Smooth muscle cell (in vitro differentiated cells): ENCODE results near the gene BRWD1. TPM values are rescaled to one million over a fixed set of nuclear protein-coding genes. Genes with fewer than 3 reads are reported as not detected.

Experiments
- DNase-seq: peaks from one replicate; lab custom pipeline; 2025; ENCODE audit not compliant: unreplicated experiment; lab: John Stamatoyannopoulos, UW
- H2AFZ ChIP-seq: fragments of 200-600 bp; sonication (generic); 2 replicates; pipeline ENCODE4 v1.6.0; 2016; ENCODE audit warnings: antibody characterized with exemption, low read depth, mild to moderate bottlenecking
- H3F3A ChIP-seq: fragments of 200-600 bp; sonication (generic); 2 replicates; pipeline ENCODE4 v1.6.0; 2017; ENCODE audit warnings: antibody characterized with exemption, low read depth
- H3K27ac ChIP-seq: fragments of 200-600 bp; sonication (generic); 2 replicates; pipeline ENCODE4 v1.5.1; 2016; ENCODE audit warnings: low read depth, mild to moderate bottlenecking
- H3K27me3 ChIP-seq: fragments of 200-600 bp; sonication (generic); 2 replicates; pipeline ENCODE4 v1.6.1; 2016; ENCODE audit warnings: low read depth, mild to moderate bottlenecking
- H3K36me3 ChIP-seq: fragments of 200-600 bp; sonication (generic); 2 replicates; pipeline ENCODE4 v1.5.1; 2016; ENCODE audit warnings: low read depth
- H3K4me1 ChIP-seq: fragments of 200-600 bp; sonication (generic); 2 replicates; pipeline ENCODE4 v1.5.1; 2016; ENCODE audit warnings: low read depth
- H3K4me2 ChIP-seq: fragments of 200-600 bp; sonication (generic); 2 replicates; pipeline ENCODE4 v1.6.0; 2016; ENCODE audit warnings: mild to moderate bottlenecking
- H3K4me3 ChIP-seq: fragments of 200-600 bp; sonication (generic); 2 replicates; pipeline ENCODE4 v1.5.1; 2016; ENCODE audit warnings: mild to moderate bottlenecking
- H3K79me2 ChIP-seq: fragments of 200-600 bp; sonication (generic); 2 replicates; pipeline ENCODE4 v1.6.0; 2016; ENCODE audit warnings: low read depth, mild to moderate bottlenecking
- H3K9ac ChIP-seq: fragments of 200-600 bp; sonication (generic); 2 replicates; pipeline ENCODE4 v1.6.0; 2016; ENCODE audit warnings: low read depth
- H3K9me3 ChIP-seq: fragments of 200-600 bp; sonication (generic); replicated peaks from 2 replicates; pipeline ENCODE4 v1.5.1; 2016; ENCODE audit warnings: low read depth
- H4K20me1 ChIP-seq: fragments of 200-600 bp; sonication (generic); 2 replicates; pipeline ENCODE4 v1.6.0; 2016; ENCODE audit warnings: low read depth
- CTCF ChIP-seq: fragments of 200-600 bp; sonication (generic); IDR thresholded peaks from 2 replicates; pipeline ENCODE4 v1.5.1; 2017; ENCODE audit warnings: borderline replicate concordance, mild to moderate bottlenecking, antibody characterized with exemption; ENCODE audit not compliant: insufficient read depth, poor library complexity, severe bottlenecking
- WGBS: methylation state at CpG from one replicate; pipeline ENCODE4 v1.1.7; 2016; ENCODE audit warnings: low lambda C conversion rate; 5-methylcytosine and 5-hydroxymethylcytosine counted together
- polyA plus RNA-seq: library from polyadenylated mRNA; unstranded; fragments of >200 nt; fragmentation: Nextera tagmentation; extraction: Ambion mirVana; gene quantifications from 2 replicates; pipeline ENCODE4 v1.2.1, GENCODE V29; 2016
- total RNA-seq: library from RNA; depleted of rRNA; stranded (reverse); fragments of >200 nt; gene quantifications from 2 replicates; pipeline ENCODE4 v1.2.3, GENCODE V29; 2014

Gene BRWD1
- total and polyA plus RNA-seq, 2 experiments from 2014 or later, result 19.0 to 51.0 TPM

- Histone ChIP-seq H2AFZ (no peak overlapping the region), H4K20me1 (no peaks in the 10 kb centered on the region), H3K27me3 (no peaks in the 10 kb centered on the region), H3K9ac (no peak overlapping the region), H3K27ac (no peak overlapping the region), H3K79me2 (no peaks in the 10 kb centered on the region), H3F3A (no peaks in the 10 kb centered on the region), H3K36me3 (no peaks in the 10 kb centered on the region), H3K9me3 (no peaks in the 10 kb centered on the region), H3K4me2 (no peak overlapping the region), H3K4me3 (no peak overlapping the region), H3K4me1 (no peaks in the 10 kb centered on the region)
- DNase-seq, result no peak
- no peak for TF ChIP-seq CTCF
- WGBS, result 94% methylated on average over 6 of the region's 6 CpGs
Measured at GRCh38 chr21:39330001-39330400, 16.6 kb upstream of the BRWD1 start.

GRCh38 chr21:39327727-39328126 is 14.3 kb upstream of the BRWD1 start:
- no peak for DNase-seq
- Histone ChIP-seq H3K79me2 (no peaks in the 10 kb centered on the region), H3K9ac (no peak overlapping the region), H2AFZ (no peak overlapping the region), H3K27me3 (no peaks in the 10 kb centered on the region), H4K20me1 (no peaks in the 10 kb centered on the region), H3K4me2 (no peak overlapping the region), H3K4me1 (no peaks in the 10 kb centered on the region), H3K27ac (no peak overlapping the region), H3K36me3 (no peaks in the 10 kb centered on the region), H3K9me3 (no peaks in the 10 kb centered on the region), H3F3A (no peaks in the 10 kb centered on the region), H3K4me3 (no peak overlapping the region)
- 95% methylated on average over 7 of the region's 7 CpGs for WGBS
- no peak for TF ChIP-seq CTCF

- WGBS, result 92% methylated on average over 7 of the region's 7 CpGs
- H3K79me2 ChIP-seq, result no peaks in the 10 kb centered on the region
- H3K9me3 ChIP-seq, result no peaks in the 10 kb centered on the region
- no peak overlapping the region for H3K9ac ChIP-seq
- H3K4me3 ChIP-seq, result no peak overlapping the region
- no peaks in the 10 kb centered on the region for H3K27me3 ChIP-seq
- no peak overlapping the region for H2AFZ ChIP-seq
- TF ChIP-seq CTCF, result no peak
- no peak for DNase-seq
- no peaks in the 10 kb centered on the region for H3K4me1 ChIP-seq
- H3F3A ChIP-seq, result no peaks in the 10 kb centered on the region
- H3K4me2 ChIP-seq, result no peak overlapping the region
- H4K20me1 ChIP-seq, result no peaks in the 10 kb centered on the region
- H3K27ac ChIP-seq, result no peak overlapping the region
- no peaks in the 10 kb centered on the region for H3K36me3 ChIP-seq
Measured at GRCh38 chr21:39326607-39327307, 13.3 kb upstream of the BRWD1 start.

GRCh38 chr21:39325458-39325857 is 12.0 kb upstream of the BRWD1 start:
- WGBS, result 96% methylated on average over 4 of the region's 4 CpGs
- H3K79me2 ChIP-seq, result no peaks in the 10 kb centered on the region
- H3K9me3 ChIP-seq, result no peaks in the 10 kb centered on the region
- H3F3A ChIP-seq, result no peaks in the 10 kb centered on the region
- H3K4me2 ChIP-seq, result no peak overlapping the region
- DNase-seq, result no peak
- no peak overlapping the region for H3K9ac ChIP-seq
- H4K20me1 ChIP-seq, result no peaks in the 10 kb centered on the region
- no peaks in the 10 kb centered on the region for H3K4me1 ChIP-seq
- no peak overlapping the region for H3K4me3 ChIP-seq
- no peak overlapping the region for H2AFZ ChIP-seq
- H3K27ac ChIP-seq, result no peak overlapping the region
- TF ChIP-seq CTCF, result no peak
- H3K36me3 ChIP-seq, result no peaks in the 10 kb centered on the region
- no peaks in the 10 kb centered on the region for H3K27me3 ChIP-seq
